ENCODE data around the gene TRPM3. TPM values are rescaled to one million over a fixed set of nuclear protein-coding genes. Genes with fewer than 3 reads are reported as not detected.
A peak's percentile ranks its signal among the peaks of the same experiment; 100 is the strongest.

Gene TRPM3
- total RNA-seq, 1 donor: 0.72 TPM

DNA sequence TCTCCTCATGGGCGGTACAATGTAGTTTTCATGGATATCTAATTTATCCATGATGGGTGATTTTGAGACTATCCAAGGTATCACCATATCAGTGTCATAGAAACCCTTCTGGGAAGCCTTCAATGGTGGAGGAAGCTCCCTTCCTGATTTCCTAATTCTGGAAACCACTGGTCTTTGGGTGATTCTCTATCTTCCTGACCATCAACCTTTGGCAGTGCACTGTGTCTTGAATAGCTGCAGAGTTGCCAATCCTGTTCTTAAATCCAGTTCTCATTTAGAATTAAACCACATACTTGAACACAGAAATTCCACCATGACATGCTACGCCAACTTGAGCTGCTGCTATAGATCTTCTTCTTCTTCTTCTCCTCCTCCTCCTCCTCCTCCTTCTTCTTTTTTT lies 545.3 kb downstream of the TRPM3 start:
- no peak for TF ChIP-seq CTCF (IDR thresholded peaks at IDR 0.05; ENCODE audit: extremely low read depth, low read depth, low read length)
- H3K4me1 ChIP-seq (ENCODE audit: insufficient read depth, low read length): peaks cover 27% of the 10 kb centered on the region
- no peak overlapping the region for H3K27ac ChIP-seq (ENCODE audit: low read depth, low read length)
- no peaks in the 10 kb centered on the region for H3K27me3 ChIP-seq (ENCODE audit: insufficient read depth, low read length)
- no peak overlapping the region for H3K4me3 ChIP-seq (ENCODE audit: insufficient read depth, low read length)
- no peak for DNase-seq (ENCODE audit: insufficient read length, low spot score, missing footprints)
- H2AFZ ChIP-seq (ENCODE audit: low read length): no peak overlapping the region
- no peaks in the 10 kb centered on the region for H3K36me3 ChIP-seq (ENCODE audit: insufficient read depth, low read length)
- no peaks in the 10 kb centered on the region for H3K9me3 ChIP-seq (ENCODE audit: low read depth, low read length)
- no peaks in the 10 kb centered on the region for H3K79me2 ChIP-seq (ENCODE audit: insufficient read depth, low read length)
- no peak overlapping the region for H3K4me2 ChIP-seq (ENCODE audit: insufficient read depth, low read length)
- H4K20me1 ChIP-seq (ENCODE audit: insufficient read depth, low read length): no peaks in the 10 kb centered on the region

DNA sequence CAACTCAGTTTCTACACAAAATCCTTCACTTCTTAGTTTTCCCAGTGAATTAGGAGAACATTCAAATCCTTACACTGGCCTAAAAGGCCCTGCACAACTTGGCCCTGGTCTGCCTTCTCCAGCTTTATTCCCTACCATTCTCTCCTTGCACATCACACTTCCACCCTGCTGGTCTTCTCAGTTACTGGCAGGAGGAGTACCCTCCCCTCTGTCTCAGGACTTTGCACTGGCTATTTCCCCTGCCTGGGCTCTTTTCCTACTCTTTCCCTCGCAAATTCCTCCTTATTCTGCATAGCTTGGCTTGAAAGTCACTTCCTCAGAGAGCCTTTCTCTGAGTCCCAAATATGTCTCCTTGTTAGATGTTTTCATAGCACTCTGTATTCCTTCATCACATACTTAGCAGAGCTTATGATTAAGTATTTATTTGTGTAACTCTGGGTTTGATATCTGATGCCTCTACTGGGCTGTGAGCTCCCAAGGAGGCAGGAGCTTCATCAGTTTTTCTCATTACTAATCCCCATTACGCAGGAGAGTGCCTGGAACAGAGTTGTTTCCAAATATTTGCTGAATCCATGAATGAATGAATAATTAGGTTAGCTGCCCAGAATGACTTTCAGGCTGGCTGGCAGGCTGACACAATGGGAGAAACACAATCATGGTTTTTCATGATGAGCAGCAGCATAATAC lies 547.1 kb downstream of the TRPM3 start:
- Histone ChIP-seq H3K27me3 (ENCODE audit: insufficient read depth, low read length) (no peaks in the 10 kb centered on the region), H2AFZ (ENCODE audit: low read length) (peak overlapping the region; percentile 17), H3K79me2 (ENCODE audit: insufficient read depth, low read length) (no peaks in the 10 kb centered on the region), H3K4me3 (ENCODE audit: insufficient read depth, low read length) (no peak overlapping the region), H3K4me2 (ENCODE audit: insufficient read depth, low read length) (no peak overlapping the region), H3K36me3 (ENCODE audit: insufficient read depth, low read length) (no peaks in the 10 kb centered on the region), H3K9me3 (ENCODE audit: low read depth, low read length) (no peaks in the 10 kb centered on the region), H4K20me1 (ENCODE audit: insufficient read depth, low read length) (no peaks in the 10 kb centered on the region), H3K27ac (ENCODE audit: low read depth, low read length) (peak overlapping the region; percentile 83), H3K4me1 (ENCODE audit: insufficient read depth, low read length) (peaks cover 27% of the 10 kb centered on the region)
- no peak for TF ChIP-seq CTCF (IDR thresholded peaks at IDR 0.05; ENCODE audit: extremely low read depth, low read depth, low read length)
- DNase-seq (ENCODE audit: insufficient read length, low spot score, missing footprints): peak; percentile 50

- H3K79me2 ChIP-seq (ENCODE audit: insufficient read depth, low read length): no peaks in the 10 kb centered on the region
- H3K4me1 ChIP-seq (ENCODE audit: insufficient read depth, low read length): peaks cover 27% of the 10 kb centered on the region
- no peaks in the 10 kb centered on the region for H3K9me3 ChIP-seq (ENCODE audit: low read depth, low read length)
- H4K20me1 ChIP-seq (ENCODE audit: insufficient read depth, low read length): no peaks in the 10 kb centered on the region
- H3K4me2 ChIP-seq (ENCODE audit: insufficient read depth, low read length): no peak overlapping the region
- H3K27ac ChIP-seq (ENCODE audit: low read depth, low read length): no peak overlapping the region
- no peaks in the 10 kb centered on the region for H3K27me3 ChIP-seq (ENCODE audit: insufficient read depth, low read length)
- H2AFZ ChIP-seq (ENCODE audit: low read length): no peak overlapping the region
- no peak for TF ChIP-seq CTCF (IDR thresholded peaks at IDR 0.05; ENCODE audit: extremely low read depth, low read depth, low read length)
- DNase-seq (ENCODE audit: insufficient read length, low spot score, missing footprints): no peak
- H3K4me3 ChIP-seq (ENCODE audit: insufficient read depth, low read length): no peak overlapping the region
- no peaks in the 10 kb centered on the region for H3K36me3 ChIP-seq (ENCODE audit: insufficient read depth, low read length)
Observed at GRCh38 chr9:70573308-70573707, 548.1 kb downstream of the TRPM3 start.

DNA sequence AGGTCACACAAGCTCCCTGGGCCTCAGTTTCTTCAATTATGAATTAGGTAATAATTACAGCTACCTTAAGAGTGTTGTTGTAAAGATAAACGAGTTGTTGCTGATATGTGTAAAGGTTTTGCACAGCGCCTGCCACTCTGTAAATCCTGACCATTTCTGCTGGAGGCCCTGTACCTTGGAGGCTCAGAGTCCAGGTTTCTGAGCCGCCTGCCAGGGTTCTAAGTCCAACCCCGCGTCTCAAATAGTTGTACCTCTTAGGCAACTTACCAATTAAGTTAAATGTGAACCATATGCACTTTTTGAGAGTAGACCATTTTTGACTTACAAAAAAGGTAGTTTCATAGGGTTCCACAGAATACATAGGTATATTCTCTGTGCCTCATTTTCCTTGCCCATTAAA lies 550.2 kb downstream of the TRPM3 start:
- no peak for DNase-seq (ENCODE audit: insufficient read length, low spot score, missing footprints)
- no peak for TF ChIP-seq CTCF (IDR thresholded peaks at IDR 0.05; ENCODE audit: extremely low read depth, low read depth, low read length)
- Histone ChIP-seq H3K4me1 (ENCODE audit: insufficient read depth, low read length) (peaks cover 25% of the 10 kb centered on the region), H3K27ac (ENCODE audit: low read depth, low read length) (no peak overlapping the region), H3K27me3 (ENCODE audit: insufficient read depth, low read length) (no peaks in the 10 kb centered on the region), H2AFZ (ENCODE audit: low read length) (no peak overlapping the region), H3K4me3 (ENCODE audit: insufficient read depth, low read length) (no peak overlapping the region), H4K20me1 (ENCODE audit: insufficient read depth, low read length) (no peaks in the 10 kb centered on the region), H3K79me2 (ENCODE audit: insufficient read depth, low read length) (no peaks in the 10 kb centered on the region), H3K4me2 (ENCODE audit: insufficient read depth, low read length) (no peak overlapping the region), H3K36me3 (ENCODE audit: insufficient read depth, low read length) (no peaks in the 10 kb centered on the region), H3K9me3 (ENCODE audit: low read depth, low read length) (no peaks in the 10 kb centered on the region)
